Activated naive CD4-positive, alpha-beta T cell treated with anti-CD3 and anti-CD28 coated beads, Interleukin-2, amount 10 ng/mL, durations not matched to agents 7 days and 5 days (primary cell): ENCODE results near the gene PRKCZ.
A peak's percentile ranks its signal among the peaks of the same experiment; 100 is the strongest.
"Not testable (repeated sequence)": the region's sequence is repeated elsewhere in the genome, so short reads cannot be mapped to it uniquely, and the experiment has no call there.

Source experiments
- CTCF ChIA-PET: fragments of 350-600 bp; sonication (Branson Sonifier 250); formaldehyde crosslinking; loops from one replicate; lab custom pipeline; 2021; ENCODE audit warnings: antibody characterized with exemption; lab: Charles Lee
- DNase-seq: peaks from one replicate; pipeline ENCODE4 v3.0.0-alpha.2; 2020
- H3K27ac Mint-ChIP-seq: one replicate; pipeline ENCODE4 v1.8.0; 2021; ENCODE audit warnings: mild to moderate bottlenecking, moderate library complexity, mixed read lengths
- H3K27me3 Mint-ChIP-seq: one replicate; pipeline ENCODE4 v1.8.0; 2021; ENCODE audit warnings: mild to moderate bottlenecking, mixed read lengths
- H3K36me3 Mint-ChIP-seq: one replicate; pipeline ENCODE4 v1.8.0; 2021; ENCODE audit warnings: mixed read lengths
- H3K4me1 Mint-ChIP-seq: one replicate; pipeline ENCODE4 v1.8.0; 2021; ENCODE audit warnings: mixed read lengths
- H3K4me3 Mint-ChIP-seq: one replicate; pipeline ENCODE4 v1.8.0; 2021; ENCODE audit warnings: mild to moderate bottlenecking, moderate library complexity, mixed read lengths
- H3K9me3 Mint-ChIP-seq: one replicate; pipeline ENCODE4 v1.8.0; 2021; ENCODE audit warnings: mixed read lengths

PRKCZ gene

DNA sequence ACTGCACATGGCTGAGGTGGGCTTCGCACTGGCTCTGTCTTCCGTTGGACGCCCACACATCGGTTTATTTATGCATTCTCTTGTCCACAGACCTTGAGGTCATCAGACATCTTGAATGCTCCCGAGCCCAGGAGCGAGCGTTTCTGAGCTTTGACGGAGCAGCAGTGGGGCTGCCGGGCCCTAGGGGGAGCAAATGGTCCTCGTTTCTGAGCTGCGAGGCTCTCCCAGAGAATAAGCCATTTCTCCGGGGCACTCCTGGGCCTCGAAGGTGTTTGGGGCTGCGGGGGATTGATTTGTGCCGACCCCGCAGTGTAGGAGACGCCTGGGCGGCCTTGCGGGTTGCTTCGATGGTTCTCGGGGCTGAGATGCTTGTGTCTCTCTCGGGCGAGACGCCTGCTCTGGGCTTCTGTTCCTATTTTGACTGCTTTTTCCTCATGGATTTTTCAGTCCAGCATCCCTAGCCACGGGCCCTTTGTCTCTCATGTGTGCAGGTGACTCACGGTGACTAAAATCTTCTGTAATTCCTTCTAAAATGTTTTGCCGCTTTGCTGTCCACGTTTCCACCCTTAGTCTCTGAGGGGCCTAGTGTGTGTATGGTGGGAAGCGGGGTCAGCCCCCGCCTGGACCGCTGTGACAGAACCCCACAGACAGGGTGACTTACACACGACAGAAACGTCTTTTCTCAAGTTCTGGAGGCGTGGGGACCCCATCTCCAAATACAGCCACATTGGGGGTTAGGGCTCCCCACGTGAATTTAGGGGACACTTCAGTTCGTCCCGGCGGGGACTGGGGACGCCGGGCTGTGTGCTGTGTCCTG is 82.2 kb downstream of the PRKCZ start:
- Mint-ChIP-seq H3K4me3 (peak overlapping the region; percentile 74), H3K9me3 (no peaks in the 10 kb centered on the region), H3K27ac (peak overlapping the region; percentile 42), H3K36me3 (no peaks in the 10 kb centered on the region), H3K27me3 (peaks cover 34% of the 10 kb centered on the region), H3K4me1 (peaks cover 20% of the 10 kb centered on the region)
- CTCF ChIA-PET, result interaction anchor here (0.9 to 1.2 kb wide), 3 partner anchors 39 to 249 kb away, joined by 3 to 9 read pairs (median 5); no protein-coding TSS in a partner anchor
- peak; percentile 50 for DNase-seq

DNA sequence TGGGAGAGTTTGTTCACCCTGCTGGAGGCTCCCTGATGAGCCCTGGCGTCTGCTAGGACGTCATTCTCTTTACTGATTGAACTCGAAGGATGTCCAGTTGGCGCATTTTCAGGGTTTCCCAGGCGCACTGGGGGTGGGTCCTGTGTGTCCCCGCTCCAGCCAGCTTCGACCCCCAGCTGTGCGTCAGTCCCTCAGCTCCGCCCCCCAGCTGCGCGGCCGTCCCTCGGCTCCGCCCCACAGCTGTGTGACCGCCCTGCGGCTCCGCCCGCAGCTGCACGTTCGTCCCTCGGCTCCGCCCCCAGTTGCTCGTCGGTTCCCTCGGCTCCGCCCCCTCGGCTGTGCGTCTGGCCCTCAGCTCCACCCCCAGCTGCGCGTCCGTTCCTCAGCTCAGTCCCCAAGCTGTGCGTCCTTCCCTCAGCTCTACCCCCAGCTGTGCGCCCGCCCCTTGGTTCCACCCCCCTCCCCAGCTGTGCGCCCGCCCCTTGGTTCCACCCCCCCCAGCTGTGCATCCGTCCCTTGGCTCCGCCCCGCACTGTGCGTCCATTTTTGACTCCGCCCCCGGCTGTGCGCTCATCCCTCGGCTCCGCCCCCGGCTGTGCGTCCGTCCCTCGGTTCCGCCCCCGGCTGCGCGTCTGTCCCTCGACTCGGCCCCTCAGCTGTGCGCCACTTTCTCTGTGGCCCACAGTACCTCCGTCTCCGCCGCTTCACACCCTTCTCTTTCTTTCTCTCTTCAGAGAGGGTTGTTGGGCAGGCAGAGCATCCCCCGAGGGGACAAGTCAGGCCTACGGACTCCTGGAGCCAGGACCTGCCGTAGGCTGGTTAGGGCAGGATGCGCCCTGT is 83.0 kb downstream of the PRKCZ start:
- Mint-ChIP-seq H3K4me3 (peak overlapping the region; percentile 74), H3K4me1 (peaks cover 22% of the 10 kb centered on the region), H3K27me3 (peaks cover 40% of the 10 kb centered on the region), H3K36me3 (no peaks in the 10 kb centered on the region), H3K9me3 (no peaks in the 10 kb centered on the region), H3K27ac (peak overlapping the region; percentile 87)
- CTCF ChIA-PET, result interaction anchor here (0.9 to 1.2 kb wide), 3 partner anchors 39 to 248 kb away, joined by 3 to 8 read pairs (median 5); no protein-coding TSS in a partner anchor
- peak; percentile 98 for DNase-seq

DNA sequence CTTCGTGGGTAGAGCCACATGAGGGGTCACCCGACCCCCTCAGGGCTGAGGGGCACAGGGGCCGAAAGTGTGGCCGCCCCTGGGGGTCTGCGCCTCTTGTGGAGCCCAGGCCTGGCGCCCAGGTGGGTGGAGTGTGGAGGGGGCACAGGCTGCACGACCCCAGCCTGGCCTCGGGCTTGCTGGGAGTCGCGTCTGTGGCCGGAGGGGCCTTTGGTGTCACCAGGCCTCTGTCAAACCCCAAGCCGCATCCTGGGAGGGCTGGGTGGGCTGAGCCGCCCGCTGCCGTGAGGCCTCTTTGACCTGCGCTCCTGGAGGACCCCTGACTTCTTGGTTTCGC is 83.6 kb downstream of the PRKCZ start:
- Mint-ChIP-seq H3K27ac (peak overlapping the region; percentile 87), H3K9me3 (no peaks in the 10 kb centered on the region), H3K4me1 (peaks cover 22% of the 10 kb centered on the region), H3K36me3 (no peaks in the 10 kb centered on the region), H3K27me3 (peaks cover 42% of the 10 kb centered on the region), H3K4me3 (no peak overlapping the region)
- no peak for DNase-seq
- CTCF ChIA-PET, result interaction anchor here (1.1 to 1.2 kb wide), 2 partner anchors 40 to 248 kb away, joined by 5 to 8 read pairs; no protein-coding TSS in a partner anchor

DNA sequence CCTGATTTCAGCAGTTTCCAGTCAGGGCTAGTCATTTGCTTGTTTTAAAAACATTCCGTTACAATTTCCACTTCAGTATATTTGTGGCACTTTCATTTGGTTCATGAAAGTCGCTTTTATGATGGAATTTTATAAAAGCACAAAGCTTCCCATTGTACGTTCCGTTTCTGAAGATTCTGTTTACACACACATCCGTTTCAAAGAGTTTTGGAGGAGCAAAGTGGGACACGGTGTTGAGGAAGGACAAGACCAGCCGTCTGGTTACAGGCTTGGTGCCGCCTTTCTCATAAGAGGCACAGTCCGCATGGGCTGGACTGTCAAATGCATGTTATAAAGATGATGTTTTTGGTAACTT is 84.0 kb downstream of the PRKCZ start:
- Mint-ChIP-seq H3K27ac (peak overlapping the region; percentile 42), H3K9me3 (no peaks in the 10 kb centered on the region), H3K4me1 (peaks cover 22% of the 10 kb centered on the region), H3K4me3 (no peak overlapping the region), H3K27me3 (peaks cover 39% of the 10 kb centered on the region), H3K36me3 (no peaks in the 10 kb centered on the region)
- DNase-seq, result no peak
- CTCF ChIA-PET, result no interaction called here

DNA sequence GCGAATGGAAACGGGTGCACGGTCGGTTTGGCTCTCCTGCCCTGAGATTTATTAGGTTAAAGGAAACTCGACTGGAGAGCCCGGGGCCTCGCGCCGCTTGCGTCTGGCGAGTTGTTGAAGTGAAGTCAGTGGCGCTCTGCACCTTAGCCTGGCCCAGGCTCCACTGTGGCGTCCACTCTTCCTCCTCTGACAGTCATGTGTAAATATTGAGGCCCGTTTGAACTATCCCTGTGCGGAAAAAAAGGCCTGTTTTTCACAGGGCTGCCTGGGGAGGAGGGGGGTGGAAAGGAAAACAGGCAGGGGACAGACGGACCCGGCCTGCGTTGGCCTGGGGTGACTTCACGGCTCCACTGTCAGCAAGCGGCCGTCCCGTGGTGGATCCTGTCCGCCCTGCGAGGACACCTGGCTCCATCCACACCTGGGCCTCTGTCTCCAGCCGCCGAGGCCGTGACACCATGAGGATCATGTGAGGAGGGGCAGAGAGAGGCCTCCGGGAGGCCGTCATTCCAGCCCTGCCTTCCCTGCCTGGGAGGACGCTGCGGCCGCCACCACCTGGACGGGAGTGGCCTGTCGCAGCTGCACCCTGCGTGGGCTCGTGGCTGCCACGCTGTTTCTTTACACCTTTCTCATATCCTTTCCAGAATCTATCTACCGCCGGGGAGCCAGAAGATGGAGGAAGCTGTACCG is 84.6 kb downstream of the PRKCZ start:
- Mint-ChIP-seq H3K4me1 (peaks cover 25% of the 10 kb centered on the region), H3K36me3 (no peaks in the 10 kb centered on the region), H3K27me3 (peaks cover 36% of the 10 kb centered on the region), H3K27ac (no peak overlapping the region), H3K9me3 (no peaks in the 10 kb centered on the region), H3K4me3 (no peak overlapping the region)
- CTCF ChIA-PET, result no interaction called here
- DNase-seq, result no peak

DNA sequence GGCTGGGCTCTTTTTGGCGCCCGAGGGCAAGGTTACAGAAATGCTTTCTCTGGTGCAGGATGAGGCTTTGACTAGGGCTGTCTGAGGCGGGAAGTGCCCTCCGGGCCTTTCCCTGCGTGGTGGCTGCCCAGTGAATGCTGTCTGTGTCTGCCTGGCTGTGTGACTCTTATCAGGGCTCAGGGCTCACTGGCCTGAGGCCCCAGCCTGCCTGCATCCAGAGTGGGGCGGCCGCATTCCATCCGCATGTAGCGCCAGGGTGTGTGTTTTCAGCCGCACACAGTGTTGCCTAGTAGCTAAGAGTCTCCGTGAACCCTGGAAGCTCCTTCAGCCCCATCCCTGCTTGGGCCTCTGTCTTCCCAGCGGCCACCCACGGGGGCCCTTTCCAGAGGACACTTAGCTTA is 85.2 kb downstream of the PRKCZ start:
- no peak overlapping the region for H3K4me3 Mint-ChIP-seq
- no peaks in the 10 kb centered on the region for H3K36me3 Mint-ChIP-seq
- no peak overlapping the region for H3K27ac Mint-ChIP-seq
- DNase-seq, result no peak
- H3K27me3 Mint-ChIP-seq, result peaks cover 36% of the 10 kb centered on the region
- CTCF ChIA-PET, result no interaction called here
- H3K9me3 Mint-ChIP-seq, result no peaks in the 10 kb centered on the region
- peaks cover 30% of the 10 kb centered on the region for H3K4me1 Mint-ChIP-seq

DNA sequence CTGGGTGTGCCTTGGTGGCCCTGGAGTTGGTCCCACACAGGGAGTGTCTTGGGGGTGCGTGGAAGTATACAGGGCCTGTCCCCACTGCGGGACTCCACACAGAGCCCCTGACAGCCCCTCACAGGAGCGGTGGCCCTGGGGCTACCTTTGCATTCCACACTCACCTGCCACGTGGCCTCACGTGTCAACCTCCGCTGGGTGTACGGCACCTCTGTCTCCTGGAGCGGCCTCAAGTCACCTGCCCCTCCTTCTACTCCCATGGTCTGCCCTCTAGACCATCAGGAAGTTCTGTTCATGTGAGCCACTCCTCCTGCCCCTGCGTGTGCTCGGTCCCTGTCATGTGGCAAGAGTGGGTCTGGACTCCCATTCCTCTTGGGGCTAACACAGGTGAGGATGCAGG is 85.7 kb downstream of the PRKCZ start:
- H3K27me3 Mint-ChIP-seq, result peaks cover 32% of the 10 kb centered on the region
- no peak for DNase-seq
- peaks cover 32% of the 10 kb centered on the region for H3K4me1 Mint-ChIP-seq
- H3K36me3 Mint-ChIP-seq, result no peaks in the 10 kb centered on the region
- H3K9me3 Mint-ChIP-seq, result no peaks in the 10 kb centered on the region
- CTCF ChIA-PET, result no interaction called here
- H3K4me3 Mint-ChIP-seq, result no peak overlapping the region
- no peak overlapping the region for H3K27ac Mint-ChIP-seq

DNA sequence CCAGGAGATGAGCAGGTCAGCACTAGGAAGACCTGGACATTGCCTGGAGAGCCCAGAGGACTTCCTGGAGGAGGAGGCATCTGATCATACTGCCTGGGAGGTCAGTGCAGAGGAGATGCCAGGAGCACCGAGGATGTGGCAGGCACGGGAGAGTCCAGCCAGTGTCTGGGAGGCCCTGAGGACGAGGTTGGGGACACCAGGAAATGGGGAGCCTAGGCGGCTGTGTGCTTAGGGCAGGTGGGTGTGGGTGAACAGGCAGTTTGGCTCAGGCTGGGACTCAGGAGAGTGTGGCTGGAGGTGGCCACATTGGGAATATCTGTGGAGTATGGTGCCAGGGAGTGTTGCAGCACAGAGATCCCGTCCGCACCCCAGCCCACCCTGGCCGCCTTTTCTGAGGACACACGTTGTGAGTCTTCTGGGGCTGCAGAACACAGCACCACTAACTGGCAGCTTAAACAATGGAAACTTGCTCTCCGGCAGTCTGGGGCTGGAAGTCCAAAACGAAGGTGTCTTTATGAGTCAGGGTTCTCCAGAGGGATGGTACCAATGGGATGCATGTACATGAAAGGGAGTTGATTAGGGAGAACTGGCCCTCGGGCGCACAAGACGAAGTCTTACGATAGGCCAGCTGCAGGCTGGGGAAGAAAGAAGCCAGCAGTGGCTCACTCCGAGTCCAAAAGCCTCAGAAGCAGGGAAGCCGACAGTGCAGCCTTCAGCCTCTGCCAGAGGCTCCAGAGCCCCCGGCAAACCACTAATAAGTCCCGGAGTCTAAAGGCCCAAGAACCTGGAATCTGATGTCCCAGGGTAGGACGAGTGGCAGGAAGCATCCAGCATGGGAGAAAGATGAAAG is 86.4 kb downstream of the PRKCZ start:
- H3K27ac Mint-ChIP-seq, result no peak overlapping the region
- CTCF ChIA-PET, result no interaction called here

DNA sequence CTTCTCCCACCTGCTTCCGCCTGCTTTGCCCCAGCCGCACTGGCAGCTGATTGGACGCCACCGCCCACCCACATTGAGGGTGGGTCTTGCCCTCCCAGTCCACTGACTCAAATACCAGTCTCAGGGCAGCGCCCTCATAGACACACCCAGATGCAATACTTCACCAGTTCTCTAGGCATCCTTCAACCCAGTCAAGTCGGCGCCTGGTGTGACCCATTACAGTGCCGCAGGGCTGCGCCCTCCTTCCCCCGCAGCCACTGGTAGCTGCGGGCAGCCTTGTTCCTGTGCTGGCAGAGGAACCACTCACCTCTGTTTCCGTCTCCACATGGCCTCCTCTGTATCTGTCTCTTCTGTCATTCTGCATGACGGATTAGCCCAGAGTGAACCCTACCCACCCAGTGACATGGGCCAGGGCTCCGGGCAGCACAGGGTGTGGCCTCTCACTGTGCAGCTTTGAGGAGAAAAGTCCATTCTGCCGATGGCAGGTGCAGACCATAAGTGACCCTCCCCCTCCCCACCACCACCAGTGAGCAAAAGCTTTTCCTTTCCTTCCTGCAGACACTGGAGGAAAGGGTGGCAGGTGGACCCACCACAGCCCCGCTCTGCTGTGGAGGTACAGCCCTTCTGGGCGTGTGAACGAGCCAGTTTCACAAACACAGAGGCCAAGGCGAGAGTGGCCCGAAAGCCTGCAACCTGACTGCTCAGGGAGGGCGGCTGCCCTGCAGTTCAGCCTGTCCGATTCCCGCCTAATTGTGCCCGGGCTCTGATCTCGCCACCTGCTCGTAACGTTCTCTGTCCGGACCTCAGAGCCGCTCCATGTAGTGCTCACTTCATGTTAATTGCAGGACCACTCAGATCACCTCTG is 87.3 kb downstream of the PRKCZ start:
- CTCF ChIA-PET, result interaction anchor here (4.1 kb wide), 1 partner anchor 13 kb away, joined by 35 read pairs; no protein-coding TSS in a partner anchor
- H3K4me1 Mint-ChIP-seq, result peaks cover 28% of the 10 kb centered on the region
- no peak overlapping the region for H3K27ac Mint-ChIP-seq
- peaks cover 27% of the 10 kb centered on the region for H3K27me3 Mint-ChIP-seq
- H3K36me3 Mint-ChIP-seq, result no peaks in the 10 kb centered on the region
- H3K9me3 Mint-ChIP-seq, result no peaks in the 10 kb centered on the region
- DNase-seq, result no peak
- no peak overlapping the region for H3K4me3 Mint-ChIP-seq

More for the DNA sequence above, 86.4 kb downstream of the PRKCZ start:
- DNase-seq, result no peak
- peaks cover 31% of the 10 kb centered on the region for H3K27me3 Mint-ChIP-seq
- H3K9me3 Mint-ChIP-seq, result no peaks in the 10 kb centered on the region
- H3K4me3 Mint-ChIP-seq, result no peak overlapping the region
- H3K4me1 Mint-ChIP-seq, result peaks cover 32% of the 10 kb centered on the region
- H3K36me3 Mint-ChIP-seq, result no peaks in the 10 kb centered on the region

DNA sequence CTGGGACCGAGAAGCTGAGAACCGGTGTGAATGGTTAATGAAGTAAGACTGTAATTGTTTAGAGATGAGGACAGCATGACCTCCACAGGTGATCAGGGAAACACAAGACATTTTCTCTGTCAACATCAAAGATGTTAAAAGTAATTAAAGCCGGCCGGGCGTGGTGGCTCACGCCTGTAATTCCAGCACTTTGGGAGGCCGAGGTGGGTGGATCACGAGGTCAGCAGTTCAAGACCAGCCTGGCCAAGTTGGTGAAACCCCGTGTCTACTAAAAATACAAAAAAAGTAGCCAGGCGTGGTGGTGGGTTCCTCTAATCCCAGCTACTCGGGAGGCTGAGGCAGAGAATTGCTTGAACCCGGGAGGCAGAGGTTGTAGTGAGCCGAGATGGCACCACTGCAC is 88.9 kb downstream of the PRKCZ start:
- not testable (repeated sequence) for H3K36me3 Mint-ChIP-seq, H3K4me3 Mint-ChIP-seq, H3K9me3 Mint-ChIP-seq, H3K27ac Mint-ChIP-seq, DNase-seq
- Mint-ChIP-seq H3K27me3 (peaks cover 18% of the 10 kb centered on the region), H3K4me1 (peaks cover 23% of the 10 kb centered on the region)
- CTCF ChIA-PET, result interaction anchor here (0.9 to 4.1 kb wide), 12 partner anchors 12 to 243 kb away, joined by 3 to 35 read pairs (median 6); no protein-coding TSS in a partner anchor

DNA sequence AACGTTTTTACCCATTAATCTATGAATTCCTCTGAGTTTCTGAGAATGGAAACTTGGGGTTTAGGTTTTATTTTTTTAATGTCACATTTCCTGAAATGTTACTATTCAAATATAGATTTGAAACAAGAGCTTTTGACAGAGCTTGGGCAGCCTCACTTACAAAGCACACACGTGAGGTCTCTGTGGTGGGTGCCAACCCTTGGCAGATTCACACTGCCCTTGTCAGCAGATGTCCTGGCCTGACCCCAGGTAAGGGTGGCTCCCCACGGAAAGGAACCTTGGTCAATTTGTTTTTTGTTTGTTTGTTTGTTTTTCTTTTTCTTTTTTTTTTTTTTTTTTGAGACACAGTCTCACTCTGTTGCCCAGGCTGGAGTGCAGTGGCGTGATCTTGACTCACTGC is 90.8 kb downstream of the PRKCZ start:
- no peaks in the 10 kb centered on the region for H3K36me3 Mint-ChIP-seq
- H3K27me3 Mint-ChIP-seq, result peaks cover 18% of the 10 kb centered on the region
- no peaks in the 10 kb centered on the region for H3K9me3 Mint-ChIP-seq
- H3K4me1 Mint-ChIP-seq, result peaks cover 26% of the 10 kb centered on the region
- no peak overlapping the region for H3K27ac Mint-ChIP-seq
- no peak overlapping the region for H3K4me3 Mint-ChIP-seq
- DNase-seq, result no peak
- CTCF ChIA-PET, result interaction anchor here (1.0 to 4.1 kb wide), 7 partner anchors 10 to 241 kb away, joined by 3 to 35 read pairs (median 4); no protein-coding TSS in a partner anchor

DNA sequence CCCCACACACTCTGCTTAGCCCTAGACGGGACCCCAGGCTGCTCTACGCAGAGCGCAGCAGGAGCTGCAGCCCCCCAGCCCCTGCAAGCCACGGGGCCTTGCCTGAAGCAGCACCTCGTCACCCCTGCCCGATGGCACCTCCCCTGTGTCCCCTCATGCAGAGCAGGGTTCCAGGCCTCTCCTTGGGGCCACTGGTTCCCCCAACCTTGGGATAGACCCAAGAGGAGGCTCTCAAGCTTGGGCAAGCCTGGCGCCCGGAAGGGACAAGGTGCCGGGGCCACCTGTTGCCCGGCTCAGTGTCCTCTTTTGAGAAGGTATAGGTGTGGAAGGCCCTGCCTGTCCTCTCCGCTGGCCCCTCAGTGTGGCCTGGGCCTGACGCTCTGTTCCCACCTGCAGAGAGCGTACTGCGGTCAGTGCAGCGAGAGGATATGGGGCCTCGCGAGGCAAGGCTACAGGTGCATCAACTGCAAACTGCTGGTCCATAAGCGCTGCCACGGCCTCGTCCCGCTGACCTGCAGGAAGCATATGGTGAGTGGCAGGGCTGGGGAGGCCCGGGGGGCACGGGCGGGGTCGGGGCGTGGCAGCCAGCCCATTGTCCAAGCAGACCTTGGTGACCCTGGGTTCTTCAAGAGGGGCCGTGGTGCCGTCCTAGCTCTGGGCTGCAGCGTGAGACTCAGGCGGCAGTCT is 93.7 kb downstream of the PRKCZ start:
- Mint-ChIP-seq H3K4me3 (no peak overlapping the region), H3K36me3 (no peaks in the 10 kb centered on the region), H3K27ac (peak overlapping the region; percentile 24), H3K27me3 (no peaks in the 10 kb centered on the region), H3K9me3 (no peaks in the 10 kb centered on the region), H3K4me1 (peaks cover 16% of the 10 kb centered on the region)
- CTCF ChIA-PET, result no interaction called here
- no peak for DNase-seq
